OCI-M1 (cell line): ENCODE results near the gene DACT2.

Source experiments
- DNase-seq: peaks from one replicate; lab custom pipeline; 2025; lab: John Stamatoyannopoulos, UW

The DACT2 gene

GRCh38 chr6:168352096-168352495 lies 32.5 kb upstream of the DACT2 start:
- no peak for DNase-seq

DNA sequence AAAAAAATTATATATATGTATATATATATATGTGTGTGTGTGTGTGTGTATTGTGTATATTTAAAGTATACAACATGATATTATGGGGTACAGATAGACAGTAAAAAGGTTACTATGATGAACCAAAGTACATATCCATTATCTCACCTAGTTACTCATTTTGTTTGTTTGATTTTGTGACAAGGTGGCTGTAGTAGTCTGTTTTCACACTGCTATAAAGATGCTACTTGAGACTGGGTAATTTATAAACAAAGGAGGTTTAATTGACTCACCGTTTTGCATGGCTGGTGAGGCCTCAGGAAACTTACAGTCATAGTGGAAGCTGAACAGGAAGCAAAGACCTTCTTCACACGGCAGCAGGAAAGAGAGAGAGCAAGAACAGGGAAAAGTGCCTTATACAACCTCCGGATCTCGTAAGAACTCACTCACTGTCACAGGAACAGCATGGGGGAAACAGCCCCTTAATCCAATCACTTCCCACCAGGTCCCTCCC lies 30.2 kb upstream of the DACT2 start:
- no peak for DNase-seq

DNA sequence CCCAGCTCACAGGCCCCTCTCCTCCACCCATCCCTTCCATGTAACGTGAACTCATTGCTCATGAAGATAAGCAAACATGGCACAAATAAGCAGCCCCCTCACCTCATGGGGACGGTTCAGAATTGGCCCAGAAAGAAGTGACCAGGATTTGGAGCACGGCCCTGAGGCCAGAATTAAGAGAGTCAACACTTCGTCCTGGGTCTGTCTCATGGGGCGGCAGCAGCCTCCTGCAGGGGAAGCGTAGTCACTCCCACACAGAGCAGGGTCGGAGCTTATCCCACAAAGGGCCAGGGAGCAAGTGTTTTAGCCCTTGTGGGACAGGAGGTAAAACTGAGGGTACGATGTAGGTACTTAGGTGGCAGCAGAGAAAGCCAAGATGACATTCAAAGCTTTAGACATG lies 28.6 kb upstream of the DACT2 start:
- DNase-seq, result no peak

GRCh38 chr6:168347615-168348014 lies 28.0 kb upstream of the DACT2 start:
- DNase-seq, result no peak

DNA sequence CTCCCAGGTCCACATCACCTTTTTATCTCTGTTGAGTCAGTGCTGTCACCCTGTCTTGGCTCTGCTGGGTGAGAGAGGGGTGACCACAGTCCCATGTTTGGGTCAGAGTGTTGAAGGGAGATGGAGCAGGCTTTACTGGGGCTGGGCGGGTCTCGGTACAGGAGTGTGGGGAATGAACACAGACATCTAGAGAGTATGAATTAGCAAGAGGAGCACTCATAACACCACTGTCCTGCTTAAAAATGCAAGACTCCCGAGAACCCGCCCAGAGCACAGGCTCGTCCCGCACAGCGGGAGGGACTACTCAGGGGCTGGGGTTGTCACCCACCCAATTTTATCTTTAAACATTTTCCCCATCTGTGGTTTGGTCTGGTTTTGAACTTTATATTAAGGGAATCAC lies 27.5 kb upstream of the DACT2 start:
- DNase-seq, result no peak

DNA sequence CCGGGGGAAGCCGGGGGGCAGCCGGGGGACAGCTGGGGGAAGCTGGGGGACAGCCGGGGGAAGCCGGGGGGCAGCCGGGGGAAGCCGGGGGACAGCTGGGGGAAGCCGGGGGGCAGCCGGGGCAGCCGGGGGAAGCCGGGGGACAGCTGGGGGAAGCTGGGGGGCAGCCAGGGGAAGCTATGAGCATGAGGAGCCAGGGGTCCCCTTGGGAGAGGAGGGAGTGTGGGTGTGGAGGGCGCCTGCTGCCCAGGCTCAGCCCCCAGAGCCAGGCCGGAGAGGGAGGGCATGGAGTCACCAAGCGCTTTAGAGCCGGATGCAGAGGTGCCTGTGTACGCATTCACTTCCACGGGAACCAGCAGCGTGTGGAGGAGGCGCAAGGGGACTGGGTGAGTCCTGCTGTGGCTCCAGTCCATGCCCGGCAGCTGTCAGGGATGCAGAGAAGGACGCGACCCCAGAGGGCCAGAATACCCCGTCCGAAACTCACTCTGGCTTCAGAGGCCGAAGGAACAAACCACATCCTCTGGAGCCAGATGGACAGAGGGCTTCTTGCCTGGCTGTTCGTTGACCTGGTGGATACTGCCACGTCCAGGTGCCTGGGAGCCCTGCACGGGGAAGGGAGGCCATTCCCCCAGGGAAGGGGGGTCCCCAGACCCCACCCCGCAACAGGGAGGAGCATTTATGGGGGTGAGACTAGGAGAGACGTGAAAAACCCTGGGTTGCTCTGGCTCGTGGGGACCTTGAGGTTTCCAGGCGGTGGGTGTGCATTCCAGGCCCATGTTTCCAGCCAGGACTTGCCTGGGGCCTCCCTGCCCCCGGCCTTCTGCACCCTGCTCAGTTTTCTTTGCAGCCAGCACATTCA lies 26.5 kb upstream of the DACT2 start:
- no peak for DNase-seq

GRCh38 chr6:168345266-168345665 lies 25.7 kb upstream of the DACT2 start:
- no peak for DNase-seq

DNA sequence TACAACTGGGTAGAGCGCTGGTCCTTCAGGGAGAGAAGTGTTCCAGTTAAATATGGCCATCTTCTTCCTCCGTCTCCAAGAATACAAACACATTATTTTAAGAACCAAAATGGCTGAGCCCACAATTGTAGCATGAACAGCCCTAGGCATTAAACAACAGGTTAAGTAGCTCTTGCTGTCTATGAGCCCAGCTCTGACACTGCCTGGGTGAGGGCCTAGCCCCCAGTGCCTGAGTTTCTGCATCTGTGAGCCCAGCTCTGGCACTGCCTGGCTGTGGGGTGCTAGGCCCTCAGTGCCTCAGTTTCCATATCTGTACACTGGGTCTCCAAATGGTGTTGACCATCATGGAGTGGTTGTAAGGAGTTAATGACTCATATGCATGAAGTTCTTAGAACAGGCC lies 24.8 kb upstream of the DACT2 start:
- DNase-seq, result no peak

GRCh38 chr6:168343239-168344150 lies 23.9 kb upstream of the DACT2 start:
- no peak for DNase-seq

GRCh38 chr6:168342636-168343035 lies 23.1 kb upstream of the DACT2 start:
- no peak for DNase-seq

DNA sequence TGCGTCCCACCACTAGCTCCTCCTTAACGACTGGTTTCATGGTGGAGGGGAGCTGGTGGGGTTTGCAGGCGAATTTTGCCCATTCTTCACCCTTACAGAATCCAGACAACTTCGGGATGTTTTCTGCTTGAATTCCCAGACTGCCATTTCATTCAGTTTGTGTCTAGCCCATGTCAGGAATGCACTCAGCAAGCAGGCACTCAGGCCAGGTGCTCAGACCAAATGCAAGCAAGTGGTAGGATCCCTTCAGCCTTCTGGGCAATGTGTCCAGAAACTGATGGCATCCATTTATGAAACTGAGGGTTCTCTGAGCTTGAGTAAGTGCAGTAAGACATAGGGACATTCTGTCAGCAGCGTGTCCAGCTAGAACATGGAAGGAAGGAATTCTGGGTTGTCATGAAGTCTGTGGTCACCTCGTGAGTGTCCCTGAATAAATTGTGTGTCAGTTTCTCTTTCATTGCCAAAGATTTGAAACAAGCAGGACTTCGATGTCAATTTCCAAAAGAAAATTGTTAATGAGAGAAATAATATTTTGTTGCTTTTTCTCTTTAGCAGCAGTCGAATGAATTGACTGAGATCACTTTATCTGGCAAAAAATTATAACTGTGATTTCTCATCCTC lies 21.8 kb upstream of the DACT2 start:
- DNase-seq, result no peak

DNA sequence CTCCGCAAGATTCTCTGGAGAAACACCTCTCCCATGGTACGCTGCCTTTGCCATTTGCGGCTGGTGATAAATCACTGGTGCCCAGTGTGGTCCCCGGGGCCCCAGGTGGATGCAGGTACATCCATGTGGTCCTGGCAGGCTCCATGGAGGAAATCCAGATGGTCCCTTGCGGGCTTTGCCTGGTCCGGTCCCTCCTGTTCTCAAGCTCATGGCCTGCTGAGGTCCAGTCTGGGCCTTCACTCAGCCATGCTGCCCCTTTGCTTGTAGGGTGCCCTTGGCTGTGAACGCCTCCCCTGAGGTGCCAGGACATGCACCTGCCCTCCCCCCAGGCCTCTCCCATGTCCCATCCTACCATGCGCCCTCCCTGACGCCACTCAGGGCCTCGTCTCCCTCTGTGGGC lies 21.2 kb upstream of the DACT2 start:
- DNase-seq, result no peak

GRCh38 chr6:168338777-168339176 lies 19.2 kb upstream of the DACT2 start:
- no peak for DNase-seq

GRCh38 chr6:168336967-168337366 lies 17.4 kb upstream of the DACT2 start:
- DNase-seq, result no peak

DNA sequence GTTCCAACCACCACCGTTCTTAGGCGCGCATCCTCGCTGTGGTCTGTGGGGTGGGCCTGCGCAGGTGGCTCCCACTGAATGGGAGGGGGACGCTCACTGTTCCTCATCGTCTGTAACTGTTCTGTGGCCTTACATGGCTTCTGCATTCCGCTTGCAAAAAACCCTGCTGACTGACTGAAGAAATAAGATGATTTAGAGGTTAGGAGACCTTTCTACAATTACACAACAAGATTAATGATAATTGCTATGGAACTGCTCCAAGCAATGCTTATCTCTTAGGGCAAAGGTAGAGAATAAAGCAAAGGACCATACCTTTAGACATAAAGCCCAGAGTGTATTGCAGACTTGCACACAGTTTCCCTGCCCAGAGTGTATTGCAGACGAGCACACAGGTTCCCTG lies 14.4 kb upstream of the DACT2 start:
- DNase-seq, result no peak

DNA sequence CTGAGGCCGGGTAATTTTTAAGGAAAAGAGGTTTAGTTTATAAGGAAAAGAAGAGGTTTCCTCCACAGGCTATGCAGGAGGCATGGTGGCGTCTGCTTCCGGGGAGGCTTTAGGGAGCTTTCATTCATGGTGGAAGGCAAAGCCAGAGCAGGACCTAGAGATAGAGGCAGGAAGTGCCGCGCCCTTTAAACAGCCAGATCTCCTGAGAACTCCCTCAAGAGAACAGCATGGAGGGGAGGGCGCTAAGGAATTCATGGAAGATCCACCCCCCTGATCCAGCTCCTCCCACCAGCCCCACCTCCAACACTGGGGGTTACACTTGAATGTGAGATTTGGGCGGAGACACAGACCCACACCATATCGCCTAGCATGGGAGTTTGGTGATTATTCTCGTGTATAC lies 13.9 kb upstream of the DACT2 start:
- DNase-seq, result no peak

DNA sequence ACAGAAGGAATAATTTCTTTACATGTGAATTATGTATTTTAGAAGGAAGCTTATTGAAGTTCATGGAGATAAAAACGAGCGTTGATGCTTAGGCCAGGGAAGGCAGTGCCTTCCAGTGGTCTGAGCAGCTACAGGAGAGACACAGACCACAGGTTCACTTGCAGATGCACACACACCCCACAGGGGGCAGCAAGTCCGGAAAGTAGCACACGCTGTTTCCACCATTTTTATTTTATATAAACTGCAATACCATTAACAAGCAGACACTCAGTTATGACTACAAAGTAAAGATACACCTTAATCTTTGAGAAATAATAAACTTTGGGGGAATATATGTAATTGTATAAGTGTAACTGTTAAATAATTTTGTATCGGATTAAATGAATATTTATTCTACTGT lies 13.5 kb upstream of the DACT2 start:
- DNase-seq, result peak; percentile 4

GRCh38 chr6:168332020-168332419 lies 12.4 kb upstream of the DACT2 start:
- DNase-seq, result no peak

DNA sequence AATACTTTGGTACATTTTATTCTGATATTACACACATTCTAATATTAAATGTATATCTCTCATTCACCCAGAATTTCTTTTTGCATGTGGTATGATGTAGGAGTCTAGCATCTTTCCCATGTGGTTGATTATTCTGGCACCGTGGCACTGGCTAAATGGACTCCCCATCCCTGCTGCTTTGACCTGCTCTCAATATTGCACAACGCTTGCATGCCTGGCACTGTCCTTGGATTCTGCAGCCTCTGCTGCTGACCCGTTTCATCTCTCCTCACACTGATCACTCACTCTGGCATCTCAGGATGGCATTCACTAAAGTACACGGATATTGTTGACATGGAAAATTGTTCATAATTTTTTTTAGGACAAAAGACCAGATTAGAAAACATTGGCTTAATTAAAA lies 11.5 kb upstream of the DACT2 start:
- no peak for DNase-seq

DNA sequence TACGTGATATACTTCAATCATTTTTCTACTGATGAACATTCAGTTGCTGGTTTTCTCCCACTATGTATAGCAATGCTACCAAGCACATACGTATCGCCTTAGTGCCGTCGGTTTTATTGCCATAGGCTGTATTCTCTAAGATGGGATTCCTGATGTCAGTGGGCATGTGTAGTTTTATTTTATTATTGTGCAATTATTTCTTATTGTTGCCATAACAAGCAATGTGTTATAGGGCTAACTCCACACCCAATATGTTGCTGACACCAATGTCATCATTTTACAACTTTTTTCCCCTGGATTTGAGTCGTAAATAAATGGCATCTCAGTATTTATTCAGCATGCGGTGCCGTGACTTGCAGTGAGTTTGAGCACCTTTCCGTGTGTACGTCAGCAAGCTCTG lies 10.8 kb upstream of the DACT2 start:
- DNase-seq, result no peak

- no peak for DNase-seq
Measured at GRCh38 chr6:168328086-168328485, 8.5 kb upstream of the DACT2 start.
